ENCODE measurements around the gene PRTG. TPM values are rescaled to one million over a fixed set of nuclear protein-coding genes. Genes with fewer than 3 reads are reported as not detected.

PRTG gene
- total RNA-seq, 2 experiments from 2014 or later = 0.15 TPM; not detected in 1

GRCh38 chr15:55721554-55722185 is 21.3 kb downstream of the PRTG start:
- Histone ChIP-seq H3K4me3 (ENCODE audit: low read depth, low read length, poor library complexity, severe bottlenecking) (no peak overlapping the region), H3K36me3 (ENCODE audit: insufficient read depth, low read length) (no peaks in the 10 kb centered on the region), H4K20me1 (ENCODE audit: insufficient read depth, low read length) (no peaks in the 10 kb centered on the region), H3K4me1 (ENCODE audit: insufficient read depth, low read length, poor library complexity, severe bottlenecking) (peaks cover 9% of the 10 kb centered on the region), H3K4me2 (ENCODE audit: low read length) (no peak overlapping the region), H3K79me2 (ENCODE audit: insufficient read depth, low read depth, low read length) (no peaks in the 10 kb centered on the region), H3K27ac (ENCODE audit: low read depth, low read length, poor library complexity, severe bottlenecking) (no peak overlapping the region), H3K9me2 (ENCODE audit: insufficient read depth, low read length) (no peaks in the 10 kb centered on the region), H3K9me3 (ENCODE audit: low read length) (no peaks in the 10 kb centered on the region), H2AFZ (ENCODE audit: low read length) (no peak overlapping the region)
- TF ChIP-seq CTCF (conservative IDR thresholded peaks at IDR 0.05; ENCODE audit: low read length) = no peak
- no peak for TF ChIP-seq EZH2phosphoT487 (IDR thresholded peaks at IDR 0.05; ENCODE audit: borderline replicate concordance, low read depth, low read length)
- ChIA-PET POLR2A (interaction anchor here (0.6 kb wide), 1 partner anchor 84 kb away, joined by 4 read pairs; no protein-coding TSS in a partner anchor), CTCF (ENCODE audit: unreplicated experiment) (no interaction called here)
- no TSS peak for BruUV-seq (replicated peaks)
- intact Hi-C loops (cut with micrococcal nuclease; ENCODE audit: unreplicated experiment) = no loop called here
- no peak for DNase-seq (ENCODE audit: low spot score)

GRCh38 chr15:55715355-55716076 is 27.4 kb downstream of the PRTG start:
- peaks cover 9% of the 10 kb centered on the region for H3K4me1 ChIP-seq (ENCODE audit: insufficient read depth, low read length, poor library complexity, severe bottlenecking)
- no peak overlapping the region for H2AFZ ChIP-seq (ENCODE audit: low read length)
- BruUV-seq (replicated peaks) = no TSS peak
- POLR2A ChIA-PET = interaction anchor here (0.9 kb wide), 1 partner anchor 36 kb away, joined by 3 read pairs; no protein-coding TSS in a partner anchor
- no peak overlapping the region for H3K4me2 ChIP-seq (ENCODE audit: low read length)
- H3K9me3 ChIP-seq (ENCODE audit: low read length) = no peaks in the 10 kb centered on the region
- no peaks in the 10 kb centered on the region for H3K36me3 ChIP-seq (ENCODE audit: insufficient read depth, low read length)
- TF ChIP-seq EZH2phosphoT487 (IDR thresholded peaks at IDR 0.05; ENCODE audit: borderline replicate concordance, low read depth, low read length) (no peak), CTCF (conservative IDR thresholded peaks at IDR 0.05; ENCODE audit: low read length) (no peak)
- intact Hi-C loops (cut with micrococcal nuclease; ENCODE audit: unreplicated experiment) = no loop called here
- no peaks in the 10 kb centered on the region for H3K79me2 ChIP-seq (ENCODE audit: insufficient read depth, low read depth, low read length)
- H4K20me1 ChIP-seq (ENCODE audit: insufficient read depth, low read length) = no peaks in the 10 kb centered on the region
- H3K27ac ChIP-seq (ENCODE audit: low read depth, low read length, poor library complexity, severe bottlenecking) = no peak overlapping the region
- CTCF ChIA-PET (ENCODE audit: unreplicated experiment) = no interaction called here
- H3K4me3 ChIP-seq (ENCODE audit: low read depth, low read length, poor library complexity, severe bottlenecking) = no peak overlapping the region
- DNase-seq (ENCODE audit: low spot score) = no peak
- no peaks in the 10 kb centered on the region for H3K9me2 ChIP-seq (ENCODE audit: insufficient read depth, low read length)

GRCh38 chr15:55714064-55714463 is 28.9 kb downstream of the PRTG start:
- POLR2A ChIA-PET = interaction anchor here (0.9 to 1.1 kb wide), 2 partner anchors 8 to 13 kb away, joined by 3 read pairs; no protein-coding TSS in a partner anchor
- Histone ChIP-seq H3K4me2 (ENCODE audit: low read length) (no peak overlapping the region), H3K27ac (ENCODE audit: low read depth, low read length, poor library complexity, severe bottlenecking) (no peak overlapping the region), H4K20me1 (ENCODE audit: insufficient read depth, low read length) (no peaks in the 10 kb centered on the region), H3K4me3 (ENCODE audit: low read depth, low read length, poor library complexity, severe bottlenecking) (no peak overlapping the region), H3K79me2 (ENCODE audit: insufficient read depth, low read depth, low read length) (no peaks in the 10 kb centered on the region), H2AFZ (ENCODE audit: low read length) (no peak overlapping the region), H3K36me3 (ENCODE audit: insufficient read depth, low read length) (no peaks in the 10 kb centered on the region), H3K9me3 (ENCODE audit: low read length) (no peaks in the 10 kb centered on the region), H3K9me2 (ENCODE audit: insufficient read depth, low read length) (no peaks in the 10 kb centered on the region), H3K4me1 (ENCODE audit: insufficient read depth, low read length, poor library complexity, severe bottlenecking) (peaks cover 8% of the 10 kb centered on the region)
- no peak for TF ChIP-seq EZH2phosphoT487 (IDR thresholded peaks at IDR 0.05; ENCODE audit: borderline replicate concordance, low read depth, low read length)
- no peak for TF ChIP-seq CTCF (conservative IDR thresholded peaks at IDR 0.05; ENCODE audit: low read length)
- intact Hi-C loops (cut with micrococcal nuclease; ENCODE audit: unreplicated experiment) = no loop called here
- BruUV-seq (replicated peaks) = no TSS peak
- DNase-seq (ENCODE audit: low spot score) = no peak
- CTCF ChIA-PET (ENCODE audit: unreplicated experiment) = no interaction called here

All from OCI-LY7 (cell line).